GM19240 (cell line): ENCODE results near the gene PRKD3.
"Not testable (repeated sequence)": the region's sequence is repeated elsewhere in the genome, so short reads cannot be mapped to it uniquely, and the experiment has no call there.

Source experiments
- DNase-seq: peaks from one replicate; pipeline ENCODE4 v3.0.0; 2011; ENCODE audit warnings: low spot score; ENCODE audit not compliant: insufficient read length

Gene PRKD3

DNA sequence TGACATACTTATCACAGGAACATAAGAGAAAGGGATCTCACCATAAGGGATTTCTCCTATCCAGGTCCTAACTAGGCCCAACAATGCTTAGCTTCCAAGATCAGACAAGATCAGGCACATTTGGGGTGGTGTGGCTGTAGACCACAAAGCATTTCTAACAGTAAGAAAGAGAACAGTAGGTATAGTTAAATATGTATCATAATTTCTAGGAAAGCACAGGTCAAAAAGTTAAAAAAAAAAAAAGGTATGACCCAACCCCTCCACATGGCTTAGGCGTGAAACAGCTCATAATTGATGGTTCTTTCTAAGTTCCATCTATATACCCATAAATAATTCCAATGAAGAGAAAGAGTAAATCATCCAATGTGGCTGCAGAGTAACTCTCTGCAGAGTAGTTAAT lies 6.9 kb downstream of the PRKD3 start:
- no peak for DNase-seq

DNA sequence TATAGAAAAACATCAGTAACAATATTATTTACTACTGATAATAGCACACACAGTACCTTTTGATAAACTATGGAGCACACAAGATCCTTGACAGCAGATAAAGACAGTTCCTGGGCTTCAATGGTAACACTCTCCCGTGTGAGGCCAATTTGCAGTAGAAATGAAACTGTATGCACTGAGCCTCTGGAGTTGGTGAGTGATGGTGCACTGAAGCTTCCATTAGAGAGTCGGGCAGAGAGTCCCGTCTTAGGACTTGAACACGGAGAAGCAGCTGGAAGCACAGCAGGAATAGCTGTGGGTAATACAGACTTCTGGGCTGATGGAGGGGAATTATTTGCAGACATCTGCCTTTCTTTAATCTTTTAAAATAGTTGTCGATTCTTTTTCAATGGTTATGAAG lies 8.5 kb downstream of the PRKD3 start:
- no peak for DNase-seq

DNA sequence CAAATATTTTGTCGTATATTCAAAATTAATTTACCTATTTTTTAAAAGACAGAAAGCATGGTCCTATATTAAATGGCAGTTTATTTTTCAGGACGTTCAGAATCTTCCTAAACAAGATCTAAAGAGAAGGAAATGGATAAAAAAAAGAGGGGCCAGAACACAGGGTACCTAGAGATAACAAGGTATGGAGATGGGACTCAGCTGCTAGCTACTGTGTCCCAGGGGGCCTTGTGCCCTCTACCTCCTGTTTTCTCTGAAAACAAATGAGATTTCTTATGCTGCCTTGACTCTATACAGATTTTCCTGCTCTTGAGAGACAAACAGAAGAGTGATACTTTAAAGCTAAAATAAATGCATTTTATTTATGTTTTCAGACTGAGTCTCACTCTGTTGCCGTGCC lies 9.3 kb downstream of the PRKD3 start:
- DNase-seq = no peak

DNA sequence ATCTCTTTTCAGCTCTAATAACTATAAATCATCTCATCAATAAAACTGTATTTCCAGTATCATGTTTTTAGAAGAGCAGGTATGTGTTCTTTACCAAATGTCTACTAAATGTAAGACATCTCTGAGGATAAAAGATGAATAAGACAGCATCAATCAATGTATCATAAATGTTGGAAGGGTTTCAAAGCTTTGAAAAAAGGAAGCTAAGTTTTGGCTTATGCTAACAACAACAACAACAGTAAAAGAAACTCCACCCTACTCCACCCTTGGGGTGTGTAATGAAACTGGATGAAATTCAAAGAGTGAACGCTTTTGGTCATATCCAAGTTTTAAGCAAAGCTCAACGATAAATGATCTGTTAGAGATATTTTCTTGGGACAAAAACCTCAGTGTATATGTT lies 17.1 kb downstream of the PRKD3 start:
- DNase-seq = no peak

DNA sequence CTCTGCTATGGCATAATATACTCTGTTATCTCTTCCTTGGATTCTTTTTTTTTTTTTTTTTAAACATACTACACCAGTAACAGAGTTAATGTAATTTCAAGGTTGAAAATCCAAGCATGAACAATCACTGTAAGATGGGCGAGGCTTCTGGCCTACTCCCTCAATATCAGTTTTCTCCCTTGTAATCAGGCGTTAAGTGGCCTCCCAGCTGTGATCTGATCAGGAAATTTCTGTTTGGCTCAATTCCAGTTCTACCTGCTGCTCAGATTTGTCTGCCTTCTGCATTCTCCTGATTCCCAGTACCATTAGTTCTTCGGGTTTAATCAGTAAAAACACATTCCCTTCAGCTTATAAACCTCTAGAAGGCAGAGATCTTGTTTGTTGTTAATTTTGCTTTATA lies 18.6 kb downstream of the PRKD3 start:
- no peak for DNase-seq

DNA sequence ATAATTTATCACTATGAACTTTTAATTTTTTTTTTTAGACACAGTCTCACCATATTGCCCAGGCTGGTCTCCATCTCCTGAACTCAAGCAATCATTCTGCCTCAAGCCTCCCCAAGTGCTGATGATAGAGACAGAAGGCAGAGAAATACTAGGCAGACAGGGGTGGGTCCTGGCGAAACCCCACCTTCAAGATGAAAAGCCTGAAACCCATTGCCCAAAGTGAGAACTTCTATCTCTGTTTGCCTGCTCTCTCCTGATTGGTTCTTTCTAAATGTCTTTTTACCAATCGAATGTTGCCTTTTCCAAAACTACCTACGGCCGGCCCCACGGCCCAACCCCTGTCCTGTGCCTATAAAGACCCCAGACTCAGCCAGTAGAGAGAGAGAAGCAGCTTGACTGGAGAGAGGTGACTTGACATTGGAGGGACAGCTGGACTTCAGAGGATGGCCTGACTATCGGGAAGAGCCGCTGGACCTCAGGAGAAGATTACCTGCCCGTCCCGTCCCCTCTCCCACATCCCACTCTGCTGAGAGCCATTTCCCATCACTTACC lies 21.9 kb downstream of the PRKD3 start:
- no peak for DNase-seq

DNA sequence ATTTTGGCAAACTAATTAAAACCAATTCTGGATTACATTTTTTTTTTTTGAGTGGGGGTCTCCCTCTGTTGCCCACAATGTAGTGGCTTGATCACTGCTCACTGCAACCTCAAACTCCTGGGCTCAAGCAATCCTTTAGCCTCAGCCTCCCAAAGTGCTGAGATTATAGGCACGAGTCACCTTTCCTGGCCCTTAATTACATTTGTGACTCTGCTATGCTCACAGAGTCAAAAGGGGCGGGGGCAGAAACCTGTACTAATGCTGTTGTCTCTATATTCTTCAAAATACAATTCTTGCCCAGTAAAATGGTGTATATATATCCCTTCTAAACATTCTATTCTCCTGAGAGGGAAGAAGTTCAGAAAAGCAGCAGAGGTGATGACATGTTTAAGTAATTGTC lies 23.2 kb downstream of the PRKD3 start:
- no peak for DNase-seq

DNA sequence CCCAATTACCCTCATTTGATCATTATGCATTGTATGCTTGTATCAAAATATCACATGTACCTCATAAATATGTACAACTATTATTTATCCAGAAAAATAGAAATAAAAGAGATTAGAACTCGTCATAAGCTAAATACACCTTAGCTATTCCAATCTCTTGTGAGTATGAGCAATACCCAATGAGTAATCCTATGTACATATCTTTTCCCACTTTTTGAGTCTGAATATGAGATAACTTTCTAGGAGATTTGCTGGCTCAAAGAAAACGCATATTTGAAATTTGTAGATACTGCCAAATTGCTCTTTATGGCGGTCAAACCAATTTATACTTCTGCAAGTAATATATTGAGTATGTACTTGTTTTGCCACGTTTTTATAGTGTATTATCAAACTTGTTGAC lies 24.1 kb downstream of the PRKD3 start:
- no peak for DNase-seq

DNA sequence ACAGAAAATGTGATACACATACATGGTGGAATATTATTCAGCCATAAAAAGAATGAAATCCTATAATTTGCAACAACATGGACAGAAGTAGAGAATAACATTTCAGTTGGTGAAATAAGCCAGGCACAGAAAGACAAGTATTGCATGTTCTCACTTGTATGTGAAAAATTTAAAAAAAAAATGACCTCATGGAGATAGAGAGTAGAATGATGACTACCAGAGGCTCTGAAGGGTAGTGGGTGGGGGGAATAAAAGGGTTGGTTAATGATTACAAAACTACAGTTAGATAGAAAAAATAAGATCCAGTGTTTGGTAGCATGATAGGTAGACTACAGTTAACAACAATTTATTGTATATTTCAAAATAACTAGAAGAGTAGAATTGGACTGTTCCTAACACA lies 24.5 kb downstream of the PRKD3 start:
- no peak for DNase-seq

DNA sequence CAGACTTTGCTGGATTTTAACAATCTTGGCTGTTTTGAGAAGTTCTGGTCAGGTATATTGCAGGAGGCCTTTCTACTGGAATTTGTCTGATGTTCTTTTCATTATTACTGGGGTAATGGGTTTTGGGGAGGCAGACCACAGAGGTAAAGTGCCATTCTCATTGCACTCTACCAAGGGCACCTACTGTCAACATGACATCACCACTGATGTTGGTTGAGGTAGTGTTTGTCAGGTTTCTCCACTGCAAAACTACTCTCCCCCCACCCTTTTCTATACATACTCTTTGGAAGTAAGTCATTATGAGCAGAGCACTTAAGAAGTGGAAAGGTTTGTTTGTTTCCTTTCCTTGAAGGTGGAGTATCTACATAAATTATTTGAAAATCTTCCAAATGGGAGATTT lies 27.0 kb downstream of the PRKD3 start:
- DNase-seq = no peak

DNA sequence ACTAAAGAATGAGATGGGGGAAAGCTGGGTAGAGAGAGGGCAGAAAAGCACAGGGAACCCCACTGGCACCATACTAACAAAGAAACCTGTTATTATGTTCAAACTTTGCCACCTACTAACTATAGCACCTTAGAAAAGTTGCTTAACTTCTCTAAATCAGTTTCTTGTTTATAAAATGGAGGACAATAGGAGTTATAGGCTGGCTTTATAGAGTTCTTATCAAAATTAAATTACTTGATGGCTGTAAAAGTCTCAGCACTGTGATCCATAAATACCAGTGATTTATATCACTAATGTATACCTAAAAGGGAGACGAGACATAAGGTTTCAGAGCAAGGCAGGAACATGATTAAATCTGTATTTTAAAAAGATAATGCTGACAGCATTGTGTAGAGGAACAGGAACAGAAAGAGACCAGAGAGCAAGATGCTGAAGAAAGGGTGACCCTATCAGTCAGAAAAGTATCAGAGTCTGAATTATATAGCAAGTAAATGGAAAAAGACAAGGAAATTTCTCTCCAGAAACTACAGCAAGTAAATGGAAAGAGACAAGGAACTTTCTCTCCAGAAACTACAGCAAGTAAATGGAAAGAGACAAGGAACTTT lies 29.1 kb downstream of the PRKD3 start:
- no peak for DNase-seq

DNA sequence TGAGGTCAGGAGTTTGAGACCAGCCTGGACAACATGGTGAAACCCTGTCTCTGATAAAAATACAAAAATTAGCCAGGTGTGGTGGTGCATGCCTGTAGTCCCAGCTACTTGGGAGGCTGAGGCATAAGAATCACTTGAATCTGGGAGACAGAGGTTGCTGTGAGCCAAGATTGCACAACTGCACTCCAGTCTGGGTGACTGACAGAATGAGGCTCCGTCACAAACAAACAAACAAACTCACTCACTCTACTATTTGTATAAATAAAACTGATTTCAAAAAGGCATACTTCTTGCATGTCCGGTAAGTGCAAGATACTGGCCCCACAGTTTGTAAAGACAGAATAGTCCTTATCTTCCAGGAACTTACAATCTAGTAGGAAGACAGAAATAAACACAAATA lies 29.8 kb downstream of the PRKD3 start:
- DNase-seq = not testable (repeated sequence)

DNA sequence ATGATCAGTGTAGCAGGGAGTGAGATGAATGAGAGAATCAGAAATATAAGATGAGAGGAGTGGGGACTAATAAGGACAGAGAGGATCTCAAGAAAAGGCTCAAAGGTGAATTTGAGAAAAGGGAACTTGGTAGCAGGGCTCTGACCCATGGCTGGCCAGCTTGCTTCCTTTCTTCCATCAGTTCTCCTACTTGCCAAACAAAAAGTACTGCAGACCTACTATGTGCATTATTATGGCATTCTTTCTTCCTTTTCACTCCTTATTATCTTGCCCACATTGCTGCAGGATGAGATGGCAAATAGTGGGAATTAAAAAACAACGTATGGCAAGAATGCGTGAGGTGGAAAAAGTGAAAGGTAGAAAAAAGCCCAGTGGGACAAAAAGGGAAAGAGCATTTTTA lies 33.0 kb downstream of the PRKD3 start:
- no peak for DNase-seq

DNA sequence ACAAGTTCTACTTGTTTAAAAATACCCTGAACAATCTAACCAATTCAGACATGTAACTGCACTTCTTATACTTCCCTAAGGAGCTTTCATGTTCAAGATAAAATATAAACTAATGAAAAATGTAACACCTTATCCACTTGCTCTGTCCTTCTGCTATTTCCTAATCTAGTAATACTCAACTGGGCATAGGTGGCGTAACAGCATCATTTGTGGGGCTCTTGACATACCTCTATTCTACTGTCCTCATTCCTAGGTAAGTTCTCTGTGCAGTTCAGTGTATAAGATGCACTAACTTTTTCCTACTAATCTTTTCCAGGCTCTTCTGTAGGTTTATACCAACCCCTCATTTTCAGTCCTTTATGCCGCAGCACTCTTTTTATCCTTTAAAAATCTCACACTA lies 36.7 kb downstream of the PRKD3 start:
- DNase-seq = no peak

DNA sequence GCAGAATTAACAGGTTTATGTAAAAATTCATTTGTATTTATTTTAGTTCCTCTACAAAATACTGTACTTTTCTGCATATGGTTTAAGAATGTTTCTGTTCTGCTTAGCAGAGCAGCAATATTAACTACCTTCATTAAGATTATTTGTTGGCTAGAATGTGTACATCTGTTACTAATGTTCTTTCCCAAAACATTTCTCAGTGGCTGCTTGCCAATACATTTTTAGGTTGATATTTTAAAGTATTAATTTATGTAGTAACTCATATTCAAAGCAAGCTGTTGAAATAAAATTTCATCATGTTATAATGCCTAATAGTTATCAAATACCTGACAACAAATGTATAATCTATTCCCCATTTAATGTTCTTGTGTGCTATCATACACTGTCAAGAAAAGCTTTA lies 40.3 kb downstream of the PRKD3 start:
- DNase-seq = no peak

DNA sequence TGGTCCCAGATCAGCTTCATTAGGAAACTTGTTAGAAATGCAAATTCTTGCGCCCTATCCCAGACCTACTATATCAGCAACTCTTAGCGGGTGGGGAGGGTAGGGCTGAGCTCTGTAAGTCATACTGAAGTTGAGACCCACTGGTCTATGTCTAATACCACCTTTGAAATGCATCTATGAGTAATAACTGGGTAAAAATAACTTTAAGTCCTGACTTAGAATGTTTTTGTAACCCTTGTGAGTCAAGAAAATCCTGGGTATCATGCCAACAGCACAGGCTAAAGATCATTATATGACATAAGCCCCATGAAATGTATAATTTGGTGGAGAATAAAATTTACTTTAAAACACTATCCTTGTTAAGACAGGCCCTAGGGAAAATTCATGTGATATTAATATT lies 41.4 kb downstream of the PRKD3 start:
- DNase-seq = no peak

DNA sequence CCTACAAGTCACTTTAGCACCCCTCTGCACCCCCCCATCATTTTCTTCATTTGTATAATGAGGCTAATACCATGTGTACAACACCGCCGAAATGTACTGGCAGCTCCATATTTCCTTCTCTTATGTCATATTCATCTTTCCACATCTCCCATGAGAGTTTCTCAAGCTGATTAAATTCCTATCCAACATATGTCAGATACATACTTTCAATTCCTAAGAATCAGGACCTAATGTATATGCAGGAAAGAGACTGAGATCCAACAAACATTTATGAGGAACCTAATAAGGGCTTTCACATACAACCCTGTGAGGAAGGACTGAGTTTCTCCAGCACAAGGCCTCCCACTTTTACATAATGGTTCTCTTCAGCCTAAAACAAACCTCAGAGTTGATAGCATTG lies 41.9 kb downstream of the PRKD3 start:
- no peak for DNase-seq

DNA sequence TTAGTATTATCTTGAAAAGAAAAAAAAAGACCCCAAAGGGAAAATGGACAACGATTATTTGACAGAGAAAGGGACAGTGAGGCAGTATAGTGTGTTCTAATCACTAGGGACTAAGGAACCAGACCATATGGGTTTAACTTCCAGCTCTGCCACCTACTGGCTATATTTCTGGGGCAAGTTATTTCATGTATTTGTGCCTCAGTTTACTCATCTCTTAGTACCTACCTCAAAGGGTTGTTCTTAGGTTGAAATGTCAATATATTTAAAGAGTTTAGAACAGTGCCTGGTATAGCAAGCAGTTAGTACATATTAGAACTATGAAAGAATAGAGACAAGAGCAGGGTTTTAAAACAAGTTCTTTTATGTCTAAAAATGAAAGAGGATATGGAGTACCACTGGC lies 42.7 kb downstream of the PRKD3 start:
- DNase-seq = no peak

DNA sequence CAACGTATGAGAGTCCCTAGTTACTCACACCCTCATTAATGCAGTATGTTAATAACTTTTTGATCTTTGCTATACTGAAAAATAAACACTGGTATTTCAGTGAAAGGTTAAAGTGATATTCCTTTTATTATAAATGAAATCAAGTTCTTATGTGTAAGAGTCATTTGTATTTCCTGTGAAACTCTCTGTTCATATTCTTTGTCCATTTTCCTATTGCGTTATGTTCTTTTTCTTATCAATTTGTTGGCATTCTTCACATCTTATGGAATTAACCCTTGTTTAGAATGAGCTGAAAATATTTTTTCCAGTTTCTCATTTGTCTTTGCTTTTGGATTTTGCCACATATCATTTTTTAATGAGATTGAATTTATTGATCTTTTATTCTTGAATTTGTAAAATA lies 48.3 kb downstream of the PRKD3 start:
- no peak for DNase-seq
